IMR-90 (cell line): ENCODE measurements around the gene AWAT1. TPM values are rescaled to one million over a fixed set of nuclear protein-coding genes. Genes with fewer than 3 reads are reported as not detected.

ENCODE experiments used
- ATAC-seq: fragments of 200-7000 bp; cut with Tn5 transposase; 2 replicates; pipeline ENCODE4 v1.9.1; 2020; ENCODE audit warnings: low read depth, mild to moderate bottlenecking, moderate library complexity
- BruUV-seq: library from RNA; stranded (reverse); fragments of 400-500 nt; replicated peaks from 2 replicates; lab custom pipeline; 2021; lab: Mats Ljungman, UMichigan
- CTCF ChIA-PET: fragments of 300-600 bp; formaldehyde crosslinking; extraction: SDS; loops from one replicate; lab custom pipeline; 2021; ENCODE audit warnings: antibody characterized with exemption; lab: Yijun Ruan, JAX
- POLR2A ChIA-PET: fragments of 300-600 bp; sonication (Branson Sonifier 250); formaldehyde crosslinking; loops from one replicate; lab custom pipeline; 2022; ENCODE audit warnings: antibody characterized with exemption; ENCODE audit not compliant: unreplicated experiment; lab: Charles Lee
- DNase-seq: peaks from one replicate; pipeline ENCODE4 v3.0.0; 2013
- H2AFZ ChIP-seq: replicated peaks from 2 replicates; pipeline ENCODE3; 2013; ENCODE audit warnings: low read length, mild to moderate bottlenecking; ENCODE audit not compliant: poor library complexity
- H2AK5ac ChIP-seq: 2 replicates; pipeline ENCODE4 v1.6.1; 2013; ENCODE audit warnings: low read depth, low read length, inconsistent platforms
- H2AK9ac ChIP-seq: replicated peaks from 2 replicates; pipeline ENCODE3; 2013; ENCODE audit warnings: mild to moderate bottlenecking, low read depth, low read length, moderate library complexity; ENCODE audit not compliant: poor library complexity
- H2BK120ac ChIP-seq: 2 replicates; pipeline ENCODE4 v1.6.1; 2013; ENCODE audit warnings: low read depth, low read length, inconsistent platforms
- H2BK15ac ChIP-seq: 3 replicates; pipeline ENCODE4 v1.6.1; 2013; ENCODE audit warnings: low read depth, low read length, inconsistent platforms
- H2BK20ac ChIP-seq: 2 replicates; pipeline ENCODE4 v1.6.1; 2013; ENCODE audit warnings: low read depth, mild to moderate bottlenecking, inconsistent platforms, low read length, moderate library complexity
- H2BK5ac ChIP-seq: 2 replicates; pipeline ENCODE4 v1.6.1; 2013; ENCODE audit warnings: mild to moderate bottlenecking, low read depth, low read length, inconsistent platforms; ENCODE audit not compliant: poor library complexity, severe bottlenecking
- H3K14ac ChIP-seq: replicated peaks from 2 replicates; pipeline ENCODE4 v1.6.1; 2013; ENCODE audit warnings: low read depth, low read length, inconsistent platforms
- H3K18ac ChIP-seq: 2 replicates; pipeline ENCODE4 v1.6.1; 2013; ENCODE audit warnings: low read depth, low read length, control low read depth
- H3K23ac ChIP-seq: 2 replicates; pipeline ENCODE4 v1.6.1; 2013; ENCODE audit warnings: low read depth, low read length, inconsistent platforms
- H3K27ac ChIP-seq: 2 replicates; pipeline ENCODE4 v1.5.1; 2013; ENCODE audit warnings: mild to moderate bottlenecking, control low read depth, low read length; ENCODE audit not compliant: insufficient read depth
- H3K27me3 ChIP-seq: 2 replicates; pipeline ENCODE4 v1.6.1; 2013; ENCODE audit warnings: low read length; ENCODE audit not compliant: control insufficient read depth, insufficient read depth
- H3K36me3 ChIP-seq: 2 replicates; pipeline ENCODE4 v1.6.1; 2013; ENCODE audit warnings: low read length, mixed read lengths; ENCODE audit not compliant: control insufficient read depth, insufficient read depth
- H3K4ac ChIP-seq: 2 replicates; pipeline ENCODE4 v1.6.1; 2013; ENCODE audit warnings: low read depth, low read length, inconsistent platforms
- H3K4me1 ChIP-seq: 2 replicates; pipeline ENCODE4 v1.6.1; 2013; ENCODE audit warnings: low read length, mixed read lengths; ENCODE audit not compliant: control insufficient read depth, insufficient read depth
- H3K4me2 ChIP-seq: 2 replicates; pipeline ENCODE4 v1.6.1; 2013; ENCODE audit warnings: low read depth, mild to moderate bottlenecking, control low read depth, low read length, moderate library complexity
- H3K4me3 ChIP-seq: 2 replicates; pipeline ENCODE4 v1.5.1; 2013; ENCODE audit warnings: low read depth, mild to moderate bottlenecking, control low read depth, low read length, moderate library complexity; ENCODE audit not compliant: insufficient read depth
- H3K56ac ChIP-seq: 2 replicates; pipeline ENCODE4 v1.6.1; 2013; ENCODE audit warnings: low read length, inconsistent platforms; ENCODE audit not compliant: insufficient read depth; ENCODE audit errors: extremely low read depth
- H3K79me1 ChIP-seq, 2 experiments: 2 replicates each; pipeline ENCODE4 v1.6.1; 2013; ENCODE audit warnings: low read length in 2 of 2, inconsistent platforms in 1 of 2, low read depth in 1 of 2
- H3K9ac ChIP-seq: 2 replicates; pipeline ENCODE4 v1.6.1; 2013; ENCODE audit warnings: low read depth, low read length, control low read depth
- H3K9me1 ChIP-seq: 2 replicates; pipeline ENCODE4 v1.6.1; 2013; ENCODE audit warnings: low read length, inconsistent platforms; ENCODE audit not compliant: insufficient read depth
- H3K9me3 ChIP-seq: 2 replicates; pipeline ENCODE4 v1.6.1; 2013; ENCODE audit warnings: low read length; ENCODE audit not compliant: control insufficient read depth, insufficient read depth
- H4K20me1 ChIP-seq: 2 replicates; pipeline ENCODE4 v1.6.1; 2013; ENCODE audit warnings: low read length, inconsistent platforms; ENCODE audit not compliant: insufficient read depth
- H4K5ac ChIP-seq: 2 replicates; pipeline ENCODE4 v1.6.1; 2013; ENCODE audit warnings: mild to moderate bottlenecking, low read depth, low read length, control low read depth
- H4K8ac ChIP-seq, 2 experiments: 2 replicates each; pipeline ENCODE4 v1.6.1; 2013; ENCODE audit warnings: low read depth in 2 of 2, low read length in 2 of 2, control low read depth in 1 of 2, inconsistent platforms in 1 of 2
- H4K91ac ChIP-seq: 2 replicates; pipeline ENCODE4 v1.6.1; 2013; ENCODE audit warnings: low read depth, low read length, inconsistent platforms; ENCODE audit not compliant: insufficient read depth
- BHLHE40 ChIP-seq: fragments of 150-350 bp; IDR thresholded peaks from 2 replicates; pipeline ENCODE4 v1.6.1; 2016; ENCODE audit warnings: mild to moderate bottlenecking, low read depth, low read length
- CEBPB ChIP-seq: IDR thresholded peaks from 2 replicates; pipeline ENCODE4 v1.6.1; 2012; ENCODE audit warnings: low read depth, low read length, improper control_type of control experiment
- CHD1 ChIP-seq: IDR thresholded peaks from 2 replicates; pipeline ENCODE4 v1.6.1; 2012; ENCODE audit warnings: low read depth, low read length, improper control_type of control experiment
- FOS ChIP-seq: fragments of 150-350 bp; IDR thresholded peaks from 2 replicates; pipeline ENCODE4 v1.6.1; 2016; ENCODE audit warnings: low read depth, low read length
- MAFK ChIP-seq: IDR thresholded peaks from 2 replicates; pipeline ENCODE4 v1.6.1; 2012; ENCODE audit warnings: low read depth, low read length, improper control_type of control experiment
- MAZ ChIP-seq: IDR thresholded peaks from 2 replicates; pipeline ENCODE4 v1.6.1; 2012; ENCODE audit warnings: low read depth, mild to moderate bottlenecking, low read length, improper control_type of control experiment, moderate library complexity, borderline replicate concordance
- MXI1 ChIP-seq: IDR thresholded peaks from 2 replicates; pipeline ENCODE4 v1.6.1; 2012; ENCODE audit warnings: low read depth, mild to moderate bottlenecking, low read length, moderate library complexity, borderline replicate concordance
- NFE2L2 ChIP-seq: fragments of 150-350 bp; IDR thresholded peaks from 2 replicates; pipeline ENCODE4 v1.6.1; 2016; ENCODE audit warnings: low read depth, mild to moderate bottlenecking, low read length
- POLR2A ChIP-seq: IDR thresholded peaks from 2 replicates; pipeline ENCODE4 v1.6.1; 2012; ENCODE audit warnings: mild to moderate bottlenecking, low read depth, low read length
- RAD21 ChIP-seq: IDR thresholded peaks from 2 replicates; pipeline ENCODE4 v1.6.1; 2012; ENCODE audit warnings: low read length, improper control_type of control experiment
- RCOR1 ChIP-seq: IDR thresholded peaks from 2 replicates; pipeline ENCODE4 v1.6.1; 2012; ENCODE audit warnings: mild to moderate bottlenecking, low read length, improper control_type of control experiment; ENCODE audit not compliant: insufficient replicate concordance
- RFX5 ChIP-seq: IDR thresholded peaks from 2 replicates; pipeline ENCODE4 v1.8.0; 2012; ENCODE audit warnings: low read depth, mild to moderate bottlenecking, low read length, moderate library complexity
- SMC3 ChIP-seq: fragments of 150-350 bp; IDR thresholded peaks from 2 replicates; pipeline ENCODE4 v1.6.1; 2016; ENCODE audit warnings: low read depth, mild to moderate bottlenecking, antibody characterized with exemption, low read length, moderate library complexity
- dilution Hi-C: fragments of 300-500 bp; cut with HindIII; formaldehyde crosslinking; loops from one replicate; pipeline ENCODE4 v1.14.3; 2018; ENCODE audit warnings: low sequenced_read_pairs; ENCODE audit not compliant: unreplicated experiment
- in situ Hi-C: fragments of 300-500 bp; cut with MboI; formaldehyde crosslinking; loops from 3 replicates; pipeline ENCODE4 v1.14.3; 2019; ENCODE audit warnings: low sequenced_read_pairs, inconsistent platforms, mixed read lengths
- intact Hi-C: fragments of 100-400 bp; cut with micrococcal nuclease; formaldehyde crosslinking; loops from 2 replicates; pipeline ENCODE4 v1.10.0; 2022
- polyA plus RNA-seq, 3 experiments: library from polyadenylated mRNA; depleted of rRNA; stranded (reverse); fragments of >200 nt; gene quantifications; 2 replicates each; pipeline ENCODE4 v1.2.3, GENCODE V29; 2012; ENCODE audit warnings: low replicate concordance in 1 of 3
- total RNA-seq: library from RNA; depleted of rRNA; stranded (reverse); fragments of >200 nt; gene quantifications from 2 replicates; pipeline ENCODE4 v1.2.3, GENCODE V29; 2012
- TF ChIP-seq, protein P1 (sequence below): fragments of 150-350 bp; IDR thresholded peaks from 2 replicates; pipeline ENCODE4 v1.6.1; 2016; ENCODE audit warnings: low read depth, mild to moderate bottlenecking, low read length, moderate library complexity, borderline replicate concordance
- TF ChIP-seq, protein P2 (sequence below): fragments of 150-350 bp; IDR thresholded peaks from 2 replicates; pipeline ENCODE4 v1.6.1; 2017; ENCODE audit warnings: mild to moderate bottlenecking, antibody characterized with exemption, low read length, low read depth
- TF ChIP-seq, protein P3 (sequence below): conservative IDR thresholded peaks from 2 replicates; pipeline ENCODE4 v1.5.1; 2012; ENCODE audit warnings: mild to moderate bottlenecking, low read depth, low read length, improper control_type of control experiment

Gene AWAT1
- total and polyA plus RNA-seq, 2 of the 4 experiments (the other 2 are of a cell fraction) = not detected

DNA sequence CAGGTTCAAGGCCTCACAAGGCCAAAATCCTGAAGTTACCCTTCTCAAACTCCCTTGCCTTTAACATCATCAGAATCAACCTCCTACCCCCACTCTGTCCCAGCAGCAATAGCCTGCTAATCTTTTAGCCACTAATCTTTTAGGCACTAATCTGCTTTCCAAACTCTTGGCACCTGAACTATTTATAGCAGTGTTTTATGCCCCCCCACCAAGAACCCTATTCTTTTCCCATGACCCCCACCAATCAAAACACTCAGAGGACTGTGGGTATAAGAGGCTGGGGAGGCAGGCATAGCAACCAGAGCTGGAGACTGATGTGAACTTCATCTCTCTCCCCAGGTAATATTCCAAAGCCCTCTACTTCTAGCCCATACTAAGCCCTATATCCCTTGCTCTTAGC, 33.6 kb downstream of the AWAT1 start, which contains the start of gene ARR3:
TSS of gene ARR3 (plus strand) at position 301 of the 400 bp plus-strand sequence. CDS start 1,052 bp downstream, outside the sequence.
- H4K8ac ChIP-seq = no peak within 1 kb of the TSS
- H2BK120ac ChIP-seq = no peak within 1 kb of the TSS
- no peak within 1 kb of the TSS for H2BK20ac ChIP-seq
- no peak within 1 kb of the TSS for H4K5ac ChIP-seq
- H3K4me3 ChIP-seq = no peak within 1 kb of the TSS
- BruUV-seq = no TSS peak
- H2BK5ac ChIP-seq = no peak within 1 kb of the TSS
- no peak within 1 kb of the TSS for H3K4ac ChIP-seq
- H3K36me3 ChIP-seq = no peaks in the 10 kb centered on the region
- TF ChIP-seq MAFK (no peak), RAD21 (no peak), RFX5 (no peak), CHD1 (no peak), FOS (no peak), SMC3 (no peak), MXI1 (no peak), POLR2A (no peak), CEBPB (no peak), BHLHE40 (no peak), MAZ (no peak), RCOR1 (no peak), NFE2L2 (no peak)
- TF ChIP-seq, protein P1, sequence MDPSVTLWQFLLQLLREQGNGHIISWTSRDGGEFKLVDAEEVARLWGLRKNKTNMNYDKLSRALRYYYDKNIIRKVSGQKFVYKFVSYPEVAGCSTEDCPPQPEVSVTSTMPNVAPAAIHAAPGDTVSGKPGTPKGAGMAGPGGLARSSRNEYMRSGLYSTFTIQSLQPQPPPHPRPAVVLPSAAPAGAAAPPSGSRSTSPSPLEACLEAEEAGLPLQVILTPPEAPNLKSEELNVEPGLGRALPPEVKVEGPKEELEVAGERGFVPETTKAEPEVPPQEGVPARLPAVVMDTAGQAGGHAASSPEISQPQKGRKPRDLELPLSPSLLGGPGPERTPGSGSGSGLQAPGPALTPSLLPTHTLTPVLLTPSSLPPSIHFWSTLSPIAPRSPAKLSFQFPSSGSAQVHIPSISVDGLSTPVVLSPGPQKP = no peak
- TF ChIP-seq, protein P2, sequence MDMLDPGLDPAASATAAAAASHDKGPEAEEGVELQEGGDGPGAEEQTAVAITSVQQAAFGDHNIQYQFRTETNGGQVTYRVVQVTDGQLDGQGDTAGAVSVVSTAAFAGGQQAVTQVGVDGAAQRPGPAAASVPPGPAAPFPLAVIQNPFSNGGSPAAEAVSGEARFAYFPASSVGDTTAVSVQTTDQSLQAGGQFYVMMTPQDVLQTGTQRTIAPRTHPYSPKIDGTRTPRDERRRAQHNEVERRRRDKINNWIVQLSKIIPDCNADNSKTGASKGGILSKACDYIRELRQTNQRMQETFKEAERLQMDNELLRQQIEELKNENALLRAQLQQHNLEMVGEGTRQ = no peak
- TF ChIP-seq, protein P3, sequence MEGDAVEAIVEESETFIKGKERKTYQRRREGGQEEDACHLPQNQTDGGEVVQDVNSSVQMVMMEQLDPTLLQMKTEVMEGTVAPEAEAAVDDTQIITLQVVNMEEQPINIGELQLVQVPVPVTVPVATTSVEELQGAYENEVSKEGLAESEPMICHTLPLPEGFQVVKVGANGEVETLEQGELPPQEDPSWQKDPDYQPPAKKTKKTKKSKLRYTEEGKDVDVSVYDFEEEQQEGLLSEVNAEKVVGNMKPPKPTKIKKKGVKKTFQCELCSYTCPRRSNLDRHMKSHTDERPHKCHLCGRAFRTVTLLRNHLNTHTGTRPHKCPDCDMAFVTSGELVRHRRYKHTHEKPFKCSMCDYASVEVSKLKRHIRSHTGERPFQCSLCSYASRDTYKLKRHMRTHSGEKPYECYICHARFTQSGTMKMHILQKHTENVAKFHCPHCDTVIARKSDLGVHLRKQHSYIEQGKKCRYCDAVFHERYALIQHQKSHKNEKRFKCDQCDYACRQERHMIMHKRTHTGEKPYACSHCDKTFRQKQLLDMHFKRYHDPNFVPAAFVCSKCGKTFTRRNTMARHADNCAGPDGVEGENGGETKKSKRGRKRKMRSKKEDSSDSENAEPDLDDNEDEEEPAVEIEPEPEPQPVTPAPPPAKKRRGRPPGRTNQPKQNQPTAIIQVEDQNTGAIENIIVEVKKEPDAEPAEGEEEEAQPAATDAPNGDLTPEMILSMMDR = no peak
- ChIA-PET POLR2A (no interaction called here), CTCF (no interaction called here)
- H4K91ac ChIP-seq = no peak within 1 kb of the TSS
- no peak within 1 kb of the TSS for H3K9ac ChIP-seq
- H3K18ac ChIP-seq = no peak within 1 kb of the TSS
- H2AK9ac ChIP-seq = no peak within 1 kb of the TSS
- H3K9me3 ChIP-seq = no peaks in the 10 kb centered on the region
- no peak within 1 kb of the TSS for H3K27ac ChIP-seq
- no peaks in the 10 kb centered on the region for H3K79me1 ChIP-seq
- no peak within 1 kb of the TSS for H3K4me2 ChIP-seq
- ATAC-seq = no peak
- no peak within 1 kb of the TSS for H3K23ac ChIP-seq
- in situ Hi-C loops (no loop called here), dilution Hi-C loops (no loop called here), intact Hi-C loops (no loop called here)
- H3K56ac ChIP-seq = no peak within 1 kb of the TSS
- H2AFZ ChIP-seq = no peak within 1 kb of the TSS
- no peak within 1 kb of the TSS for H3K14ac ChIP-seq
- no peak for DNase-seq
- no peaks in the 10 kb centered on the region for H3K9me1 ChIP-seq
- H2BK15ac ChIP-seq = no peak within 1 kb of the TSS
- H3K4me1 ChIP-seq = no peaks in the 10 kb centered on the region
- peaks cover 7% of the 10 kb centered on the region for H3K27me3 ChIP-seq
- no peaks in the 10 kb centered on the region for H4K20me1 ChIP-seq
- H2AK5ac ChIP-seq = no peak within 1 kb of the TSS
